ENCODE data around the gene HDAC4.

DNA sequence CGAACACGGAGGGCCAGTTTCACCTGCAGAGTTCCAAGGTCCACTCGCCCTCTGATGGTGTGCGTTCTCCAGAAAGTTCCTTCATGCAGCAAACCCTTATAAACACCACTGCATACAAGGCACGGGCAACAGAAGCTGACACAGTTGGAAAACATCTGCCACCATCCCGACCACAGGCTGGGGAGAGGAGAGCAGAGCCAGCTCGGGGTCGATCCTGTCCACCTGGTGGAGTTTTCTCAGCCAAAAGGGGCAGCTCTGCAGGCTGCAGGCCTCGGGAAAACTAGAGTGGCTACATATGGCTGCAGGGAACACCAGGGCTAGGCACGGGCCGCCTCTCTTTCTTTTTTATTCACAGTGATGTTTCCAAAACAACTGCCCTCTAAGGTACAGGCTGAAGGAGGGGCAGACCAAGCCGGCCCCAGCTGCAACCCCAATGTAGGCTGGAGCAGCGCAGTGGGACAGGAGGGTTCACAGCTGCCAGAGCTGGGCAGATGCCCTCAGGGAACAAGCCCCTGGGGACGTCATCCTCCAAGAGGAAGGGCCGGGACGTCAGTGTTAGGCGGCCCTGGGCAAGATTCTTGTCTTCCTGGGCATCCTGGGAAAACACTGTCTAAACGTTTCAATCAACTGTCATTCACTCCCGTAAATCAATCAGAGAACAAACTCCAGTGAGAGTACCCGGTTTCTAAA, 278.3 kb downstream of the HDAC4 start:
- TF ChIP-seq, protein P1, sequence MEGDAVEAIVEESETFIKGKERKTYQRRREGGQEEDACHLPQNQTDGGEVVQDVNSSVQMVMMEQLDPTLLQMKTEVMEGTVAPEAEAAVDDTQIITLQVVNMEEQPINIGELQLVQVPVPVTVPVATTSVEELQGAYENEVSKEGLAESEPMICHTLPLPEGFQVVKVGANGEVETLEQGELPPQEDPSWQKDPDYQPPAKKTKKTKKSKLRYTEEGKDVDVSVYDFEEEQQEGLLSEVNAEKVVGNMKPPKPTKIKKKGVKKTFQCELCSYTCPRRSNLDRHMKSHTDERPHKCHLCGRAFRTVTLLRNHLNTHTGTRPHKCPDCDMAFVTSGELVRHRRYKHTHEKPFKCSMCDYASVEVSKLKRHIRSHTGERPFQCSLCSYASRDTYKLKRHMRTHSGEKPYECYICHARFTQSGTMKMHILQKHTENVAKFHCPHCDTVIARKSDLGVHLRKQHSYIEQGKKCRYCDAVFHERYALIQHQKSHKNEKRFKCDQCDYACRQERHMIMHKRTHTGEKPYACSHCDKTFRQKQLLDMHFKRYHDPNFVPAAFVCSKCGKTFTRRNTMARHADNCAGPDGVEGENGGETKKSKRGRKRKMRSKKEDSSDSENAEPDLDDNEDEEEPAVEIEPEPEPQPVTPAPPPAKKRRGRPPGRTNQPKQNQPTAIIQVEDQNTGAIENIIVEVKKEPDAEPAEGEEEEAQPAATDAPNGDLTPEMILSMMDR (IDR thresholded peaks at IDR 0.05; ENCODE audit: control extremely low read depth in 1 of 3, insufficient read depth in 1 of 3, low read depth in 1 of 3, low read length in 3 of 3): no peak
- TF ChIP-seq POLR2A (IDR thresholded peaks at IDR 0.05; ENCODE audit: control extremely low read depth in 1 of 2, low read depth in 2 of 2, low read length in 2 of 2) (no peak), EP300 (IDR thresholded peaks at IDR 0.05; ENCODE audit: borderline replicate concordance in 1 of 2, low read depth in 2 of 2, low read length in 2 of 2) (no peak), RAD21 (IDR thresholded peaks at IDR 0.05 in 1 of 2, conservative IDR thresholded peaks at IDR 0.05 in 1 of 2; ENCODE audit: low read depth in 2 of 2, low read length in 2 of 2) (no peak)
- TF ChIP-seq, protein P2, sequence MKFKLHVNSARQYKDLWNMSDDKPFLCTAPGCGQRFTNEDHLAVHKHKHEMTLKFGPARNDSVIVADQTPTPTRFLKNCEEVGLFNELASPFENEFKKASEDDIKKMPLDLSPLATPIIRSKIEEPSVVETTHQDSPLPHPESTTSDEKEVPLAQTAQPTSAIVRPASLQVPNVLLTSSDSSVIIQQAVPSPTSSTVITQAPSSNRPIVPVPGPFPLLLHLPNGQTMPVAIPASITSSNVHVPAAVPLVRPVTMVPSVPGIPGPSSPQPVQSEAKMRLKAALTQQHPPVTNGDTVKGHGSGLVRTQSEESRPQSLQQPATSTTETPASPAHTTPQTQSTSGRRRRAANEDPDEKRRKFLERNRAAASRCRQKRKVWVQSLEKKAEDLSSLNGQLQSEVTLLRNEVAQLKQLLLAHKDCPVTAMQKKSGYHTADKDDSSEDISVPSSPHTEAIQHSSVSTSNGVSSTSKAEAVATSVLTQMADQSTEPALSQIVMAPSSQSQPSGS (IDR thresholded peaks at IDR 0.05; ENCODE audit: low read length): no peak
- TF ChIP-seq, protein P3, sequence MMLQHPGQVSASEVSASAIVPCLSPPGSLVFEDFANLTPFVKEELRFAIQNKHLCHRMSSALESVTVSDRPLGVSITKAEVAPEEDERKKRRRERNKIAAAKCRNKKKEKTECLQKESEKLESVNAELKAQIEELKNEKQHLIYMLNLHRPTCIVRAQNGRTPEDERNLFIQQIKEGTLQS (IDR thresholded peaks at IDR 0.05; ENCODE audit: insufficient read depth, low read depth, low read length): no peak

All from H1 (cell line).